Measurements from ENCODE around the gene KEL. TPM values are rescaled to one million over a fixed set of nuclear protein-coding genes. Genes with fewer than 3 reads are reported as not detected.

KEL gene
- total RNA-seq, 1 donor from 2014 or later: 0.76 TPM

GRCh38 chr7:142901426-142902259 is 60.5 kb downstream of the KEL start:
- intact Hi-C loops (cut with micrococcal nuclease): no loop called here

DNA sequence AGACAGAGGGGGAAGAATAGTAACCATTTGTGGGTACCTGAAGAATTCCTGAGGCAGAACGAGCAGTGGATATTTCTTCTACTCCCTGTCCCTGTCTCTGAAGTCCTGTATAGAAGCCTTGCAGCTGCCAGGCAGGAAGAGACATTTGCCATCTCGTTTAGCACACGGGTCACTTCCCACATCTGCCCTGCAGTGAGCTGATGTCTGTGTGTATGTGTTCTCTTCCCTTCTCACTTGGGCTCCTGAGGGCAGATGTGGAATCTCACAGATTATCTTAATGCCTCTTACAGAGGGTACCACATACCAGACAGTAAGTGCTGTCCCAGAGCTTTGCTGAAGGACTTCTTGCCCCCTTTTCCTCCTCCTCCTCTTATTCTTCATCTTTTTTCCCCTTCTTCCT is 62.5 kb downstream of the KEL start:
- intact Hi-C loops (cut with micrococcal nuclease): no loop called here

- intact Hi-C loops (cut with micrococcal nuclease): no loop called here
Measured at GRCh38 chr7:142898377-142899170, 63.6 kb downstream of the KEL start.

DNA sequence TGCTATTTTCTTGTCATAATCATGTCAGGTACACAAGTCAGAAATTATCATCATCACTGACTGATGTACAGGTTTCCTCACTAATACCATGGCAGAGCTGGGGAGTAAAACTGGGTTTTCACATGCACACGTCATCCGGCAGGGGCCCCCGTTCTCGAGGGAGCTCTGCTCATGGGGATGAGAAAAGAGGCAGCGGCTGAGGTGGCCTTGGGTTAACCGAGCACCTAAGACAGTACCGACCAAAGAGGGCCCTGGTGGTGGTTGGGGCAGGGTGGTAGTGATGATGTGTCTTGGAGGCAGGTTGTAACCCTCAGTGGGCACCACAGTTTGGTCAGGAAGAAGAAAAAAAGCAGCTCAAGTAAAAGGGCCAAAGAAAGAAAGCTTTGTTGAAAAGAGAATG is 64.5 kb downstream of the KEL start:
- intact Hi-C loops (cut with micrococcal nuclease): no loop called here

- intact Hi-C loops (cut with micrococcal nuclease): no loop called here
Measured at GRCh38 chr7:142896741-142897379, 65.3 kb downstream of the KEL start.

- intact Hi-C loops (cut with micrococcal nuclease): no loop called here
Measured at GRCh38 chr7:142896151-142896550, 66.0 kb downstream of the KEL start.

DNA sequence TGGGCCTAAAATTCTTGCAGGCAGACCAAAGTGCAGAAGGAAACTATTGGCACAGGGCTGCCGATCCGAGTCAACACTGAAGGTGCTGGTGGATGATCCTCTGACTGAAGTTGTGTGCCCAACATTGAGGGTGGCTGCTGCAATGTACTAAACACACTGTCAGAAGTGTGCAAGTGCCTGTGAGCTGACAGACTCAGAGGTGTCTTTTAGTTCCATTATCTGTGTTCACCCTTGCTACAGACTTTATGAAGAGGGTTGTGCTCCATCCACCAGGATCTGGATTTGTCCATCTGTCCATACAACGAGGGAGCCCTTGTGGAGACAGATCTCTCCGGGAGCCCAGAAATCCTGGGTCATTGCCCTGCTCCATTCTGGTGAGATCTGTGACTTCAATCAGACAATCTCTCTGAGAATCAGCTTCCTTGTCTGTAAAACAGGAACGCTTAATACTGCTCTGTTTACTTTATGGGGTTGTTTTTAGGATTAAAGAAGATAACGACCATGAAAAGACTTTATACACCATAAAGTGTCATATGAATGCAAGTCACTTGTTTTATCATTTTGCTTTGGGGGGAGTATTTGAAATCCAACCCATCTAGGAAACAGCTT is 67.1 kb downstream of the KEL start:
- intact Hi-C loops (cut with micrococcal nuclease): no loop called here

GRCh38 chr7:142894112-142894984 is 67.8 kb downstream of the KEL start:
- intact Hi-C loops (cut with micrococcal nuclease): no loop called here

GRCh38 chr7:142892951-142893350 is 69.2 kb downstream of the KEL start:
- intact Hi-C loops (cut with micrococcal nuclease): no loop called here

- intact Hi-C loops (cut with micrococcal nuclease): no loop called here
Measured at GRCh38 chr7:142891490-142892082, 70.6 kb downstream of the KEL start.

Other genes starting within 250 kb of the KEL start
- not detected in 2 replicates for gene PRSS1, start 212.9 kb downstream of the KEL start, total RNA-seq
- 0.37 TPM in 1 of 2 replicates, not detected in the other for gene PRSS2, start 191.4 kb downstream of the KEL start, total RNA-seq
- 6.4 and 7.8 TPM in 2 replicates for gene EPHB6, start 107.3 kb downstream of the KEL start, total RNA-seq
- not detected in 2 replicates for gene TRPV6, start 76.6 kb downstream of the KEL start, total RNA-seq
- 0.10 TPM in 1 of 2 replicates, not detected in the other for gene TRPV5, start 28.6 kb downstream of the KEL start, total RNA-seq
- not detected in 2 replicates for gene LLCFC1, start 22.9 kb downstream of the KEL start, total RNA-seq
- not detected in 2 replicates for gene OR9A2, start 64.8 kb upstream of the KEL start, total RNA-seq
- gene OR6V1, start 90.0 kb upstream of the KEL start, total RNA-seq: not detected in 2 replicates
- gene PIP, start 169.7 kb upstream of the KEL start, total RNA-seq: not detected in 2 replicates
- gene TAS2R39, start 221.1 kb upstream of the KEL start, total RNA-seq: not detected in 2 replicates